Stimulated activated CD4-positive, alpha-beta T cell treated with anti-CD3 and anti-CD28 coated beads, TNF-alpha, amount 100 ng/mL, for 24 hours (primary cell): ENCODE measurements around the gene NCK1.

ENCODE experiments used
- DNase-seq, 3 experiments: peaks; one replicate each; pipeline ENCODE4 v3.0.0-alpha.2; 2020; ENCODE audit warnings: low read depth in 3 of 3

The NCK1 gene

DNA sequence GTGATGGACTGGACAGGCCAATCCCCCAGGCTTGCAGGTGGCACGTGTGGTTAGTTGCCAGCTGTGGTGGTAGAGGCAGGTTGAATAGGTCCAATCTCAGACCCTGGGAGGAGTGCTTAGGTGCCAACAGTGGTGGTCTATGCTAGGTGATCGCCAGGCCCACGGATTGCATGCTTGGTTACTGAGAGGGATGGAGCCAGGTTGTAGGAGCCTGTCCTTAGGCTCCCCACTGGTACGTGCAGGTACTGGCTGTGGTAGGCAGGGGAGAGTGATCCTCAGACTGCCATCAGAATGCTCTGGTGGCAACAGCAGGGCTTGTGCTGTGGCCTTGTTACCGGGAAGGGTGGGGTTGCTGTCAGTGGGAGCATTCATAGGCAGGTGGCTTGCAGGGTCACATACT, 44.7 kb downstream of the NCK1 start:
- DNase-seq = no peak

DNA sequence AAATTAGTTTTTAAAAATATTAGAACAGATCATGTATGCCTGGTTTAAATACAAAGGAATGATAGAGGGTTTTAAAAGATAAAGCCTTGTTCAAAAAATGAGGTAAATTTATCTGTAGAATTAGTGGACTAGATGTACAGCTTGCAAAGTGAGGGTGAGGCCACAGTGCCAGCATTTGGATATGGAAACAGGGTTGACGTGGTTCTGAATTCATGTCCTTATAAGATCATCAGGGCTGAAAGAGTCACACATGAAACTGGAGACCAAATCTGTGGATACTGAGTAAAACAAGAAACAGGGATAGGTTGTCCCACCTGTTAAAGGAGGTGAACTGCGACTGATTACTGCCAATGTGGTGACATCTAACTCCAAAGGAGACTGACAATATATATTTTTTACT, 46.3 kb downstream of the NCK1 start:
- no peak for DNase-seq

DNA sequence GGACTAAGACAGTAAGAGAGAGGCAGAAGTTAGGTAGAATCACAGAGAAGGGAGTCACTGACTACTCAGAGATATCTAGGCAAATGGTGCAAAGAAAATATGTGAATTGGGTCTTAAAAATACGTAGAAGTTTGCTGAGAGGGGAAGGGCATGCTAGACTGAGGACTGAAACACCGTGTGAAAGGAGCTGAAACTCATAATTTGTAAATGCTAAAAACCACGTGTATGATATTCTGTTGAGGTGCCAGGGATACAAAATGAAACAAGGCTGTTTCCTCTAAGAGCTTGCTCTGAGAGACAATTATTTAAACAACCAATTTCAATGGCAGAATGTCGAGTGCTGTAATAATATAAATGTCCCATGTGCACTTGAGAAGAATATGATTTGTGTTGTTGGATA, 47.2 kb downstream of the NCK1 start:
- no peak for DNase-seq

DNA sequence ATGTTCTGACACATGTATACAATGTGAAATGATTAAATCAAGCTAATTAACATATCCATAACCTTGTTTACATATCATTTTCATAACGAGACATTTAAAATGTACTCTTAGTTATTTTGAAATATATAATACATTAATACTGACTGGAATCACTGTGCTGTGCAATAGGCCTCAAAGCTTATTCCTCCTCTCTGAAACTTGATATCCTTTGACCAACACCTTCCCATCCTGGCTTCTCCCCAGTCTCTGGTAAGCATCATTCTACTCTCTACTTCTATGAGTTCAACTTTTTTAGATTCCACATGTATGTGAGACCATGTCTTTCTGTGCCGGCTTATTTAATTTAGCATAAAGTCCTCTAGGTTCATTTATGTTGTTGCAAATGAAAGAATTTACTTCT, 48.7 kb downstream of the NCK1 start:
- no peak for DNase-seq

DNA sequence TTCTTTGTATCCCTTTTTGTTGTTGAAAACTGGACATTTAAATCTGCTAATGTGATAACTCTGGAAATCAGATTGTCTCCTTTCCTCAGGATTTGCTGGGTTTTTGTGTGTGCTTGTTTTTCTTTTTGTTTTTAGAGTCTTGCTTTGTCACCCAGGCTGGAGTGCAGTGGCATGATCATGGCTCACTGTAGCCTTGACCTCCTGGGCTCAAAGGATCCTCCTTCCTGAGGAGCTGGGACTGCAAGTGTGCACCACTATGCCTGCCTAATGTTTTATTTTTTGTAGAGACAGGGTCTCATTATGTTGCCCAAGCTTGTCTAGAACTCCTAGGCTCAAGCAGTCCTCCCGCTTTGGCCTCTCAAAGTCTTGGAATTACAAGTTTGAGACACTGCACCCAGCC, 51.2 kb downstream of the NCK1 start:
- no peak for DNase-seq

DNA sequence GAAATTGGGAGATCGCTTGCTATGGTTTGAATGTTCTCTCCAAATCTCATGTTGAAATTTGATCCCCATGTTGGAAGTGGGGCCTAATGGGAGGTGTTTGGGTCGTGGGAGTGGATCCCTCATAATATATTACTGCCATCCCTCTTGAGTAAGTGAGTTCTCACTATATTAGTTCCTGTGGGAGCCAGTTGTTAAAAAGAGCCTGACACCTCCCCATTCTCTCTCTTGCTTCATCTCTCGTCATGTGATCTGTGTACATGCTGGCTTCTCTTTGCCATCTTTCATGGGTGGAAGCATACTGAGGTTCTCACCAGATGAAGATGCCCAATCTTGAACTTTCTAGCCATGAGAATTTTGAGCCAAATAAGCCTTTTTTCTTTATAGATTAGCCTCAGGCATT, 52.7 kb downstream of the NCK1 start:
- no peak for DNase-seq

DNA sequence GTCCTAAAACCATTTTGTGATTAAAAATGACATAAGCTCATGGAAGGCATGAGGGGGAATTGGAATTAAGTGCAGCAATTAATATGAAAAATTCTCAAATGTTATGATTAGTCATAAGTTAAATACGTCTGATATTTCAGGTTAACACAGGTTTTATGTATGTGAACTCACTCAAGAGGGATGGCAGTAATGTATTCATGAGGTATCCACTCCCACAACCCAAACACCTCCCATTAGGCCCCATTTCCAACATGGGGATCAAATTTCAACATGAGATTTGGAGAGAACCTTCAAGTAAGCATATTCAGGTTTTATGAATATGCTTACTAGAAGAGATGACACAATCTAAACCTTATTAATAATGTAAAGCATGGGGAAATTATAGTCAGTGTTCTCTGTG, 54.2 kb downstream of the NCK1 start:
- DNase-seq = no peak

DNA sequence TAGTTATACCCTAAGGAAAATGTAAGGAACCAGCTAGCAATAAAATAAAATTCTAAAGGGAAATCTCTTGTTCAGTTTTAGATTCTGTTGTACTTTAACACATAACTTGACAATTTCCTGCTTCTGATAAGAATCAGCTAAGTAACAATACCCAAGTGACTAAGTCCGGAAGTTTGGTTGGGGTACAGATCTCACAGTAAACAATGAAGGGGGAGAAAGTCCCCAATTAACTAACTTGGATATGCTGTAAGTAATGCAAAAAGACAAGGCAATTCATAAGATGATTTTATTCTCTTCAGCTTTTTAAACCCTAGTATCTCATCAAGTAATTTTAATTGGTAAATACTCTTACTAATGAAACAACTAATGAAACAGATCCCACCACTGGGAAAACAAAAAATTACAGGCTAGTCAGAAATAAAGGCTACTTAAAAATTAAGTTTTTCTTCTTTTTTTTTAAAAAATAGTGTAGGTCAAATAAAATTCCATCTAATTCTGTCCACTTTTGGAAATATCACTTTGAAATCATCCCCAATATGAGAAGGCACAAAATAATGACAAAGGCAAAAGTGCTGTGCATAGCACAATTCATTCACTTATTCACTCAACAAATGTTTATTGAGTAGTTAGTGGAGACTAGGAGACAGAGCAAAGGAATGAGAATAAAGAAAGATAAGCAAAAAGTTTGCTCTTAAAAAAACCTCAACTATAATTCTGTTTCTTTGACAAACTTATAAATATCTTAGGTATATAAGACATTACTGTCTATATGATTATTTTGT, 58.0 kb downstream of the NCK1 start:
- DNase-seq = no peak

DNA sequence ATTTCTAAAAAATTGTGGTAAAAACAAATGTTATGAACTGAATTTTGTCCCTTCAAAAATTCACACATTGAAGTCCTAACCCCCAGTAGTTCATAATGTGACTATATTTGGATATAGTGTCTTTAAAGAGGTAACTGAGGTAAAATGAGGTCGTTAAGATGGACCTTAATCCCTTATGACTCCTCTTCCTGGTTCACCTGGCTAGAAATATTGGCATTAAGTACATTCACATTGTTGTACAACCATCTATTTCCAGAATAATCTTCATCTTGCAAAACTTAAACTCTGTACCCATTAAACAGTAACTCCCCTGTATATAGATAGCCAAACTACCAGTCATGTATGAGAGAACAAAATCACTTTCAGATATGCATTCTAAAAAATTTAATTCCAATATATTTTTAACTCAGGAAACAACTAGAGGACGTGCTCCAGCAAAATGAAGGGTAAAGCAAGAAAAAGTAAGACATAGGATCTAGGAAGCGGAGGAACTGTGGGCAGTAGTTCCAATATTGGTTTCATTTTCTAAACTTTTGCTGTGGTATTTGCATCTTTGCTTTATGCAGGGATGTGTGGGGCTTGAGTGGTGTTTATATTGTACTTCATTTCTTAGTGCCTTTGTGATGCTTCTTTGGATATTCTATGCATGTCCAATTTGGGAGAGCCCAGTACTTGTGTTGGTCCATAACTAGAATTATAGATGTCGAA, 59.0 kb downstream of the NCK1 start:
- DNase-seq = no peak

DNA sequence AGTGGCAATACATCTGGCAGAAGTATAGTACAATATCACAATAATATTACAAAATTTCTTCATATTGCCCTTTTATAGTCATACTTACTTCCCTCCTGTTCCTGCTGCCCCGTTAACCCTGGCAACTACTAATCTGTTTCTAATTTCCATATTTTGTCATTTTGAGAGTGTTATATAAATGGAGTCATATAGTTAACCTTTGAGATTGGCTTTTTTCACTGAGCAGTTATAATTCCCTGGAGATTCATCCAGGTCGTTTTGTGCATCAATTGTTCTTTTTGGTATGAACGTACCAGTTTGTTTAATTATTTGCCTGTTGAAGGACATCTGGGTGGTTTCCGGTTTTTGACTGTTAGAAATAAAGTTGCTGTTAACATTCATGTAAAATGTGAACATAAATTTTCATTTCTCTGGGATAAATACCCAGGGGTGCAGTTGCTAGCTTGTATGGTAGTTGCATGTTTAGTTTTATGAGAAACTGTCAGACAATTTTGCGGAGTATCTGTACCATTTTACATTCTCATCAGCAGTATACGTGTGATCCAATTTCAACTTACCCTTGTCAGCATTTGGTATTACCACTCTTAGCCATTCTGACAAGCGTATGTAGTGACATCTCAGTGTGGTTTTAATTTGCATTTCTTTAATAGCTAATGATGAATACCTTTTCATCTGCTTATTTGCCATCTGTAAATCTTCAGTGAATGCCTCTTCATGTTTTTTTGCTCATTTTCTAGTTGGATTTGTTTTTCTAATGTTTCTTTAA, 63.6 kb downstream of the NCK1 start:
- DNase-seq = no peak

DNA sequence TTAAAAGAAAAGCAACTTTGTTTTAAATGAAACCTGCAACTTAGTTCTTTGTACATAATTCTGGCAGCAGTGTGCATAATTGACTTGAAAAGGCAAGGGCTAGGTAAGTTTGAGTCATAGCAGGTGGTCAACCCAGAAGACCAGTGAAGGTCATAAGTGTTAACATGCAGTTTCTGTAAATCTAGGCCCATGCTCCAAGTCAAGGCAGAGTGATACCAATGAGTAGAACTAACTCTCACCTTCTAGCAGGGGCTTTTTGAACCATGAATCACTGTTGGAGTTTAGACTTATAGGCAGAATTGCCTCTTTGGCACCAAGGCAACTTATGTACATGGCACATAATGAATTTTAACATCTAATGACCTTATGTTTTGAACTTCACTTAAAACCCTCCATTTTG, 66.2 kb downstream of the NCK1 start:
- DNase-seq = no peak

DNA sequence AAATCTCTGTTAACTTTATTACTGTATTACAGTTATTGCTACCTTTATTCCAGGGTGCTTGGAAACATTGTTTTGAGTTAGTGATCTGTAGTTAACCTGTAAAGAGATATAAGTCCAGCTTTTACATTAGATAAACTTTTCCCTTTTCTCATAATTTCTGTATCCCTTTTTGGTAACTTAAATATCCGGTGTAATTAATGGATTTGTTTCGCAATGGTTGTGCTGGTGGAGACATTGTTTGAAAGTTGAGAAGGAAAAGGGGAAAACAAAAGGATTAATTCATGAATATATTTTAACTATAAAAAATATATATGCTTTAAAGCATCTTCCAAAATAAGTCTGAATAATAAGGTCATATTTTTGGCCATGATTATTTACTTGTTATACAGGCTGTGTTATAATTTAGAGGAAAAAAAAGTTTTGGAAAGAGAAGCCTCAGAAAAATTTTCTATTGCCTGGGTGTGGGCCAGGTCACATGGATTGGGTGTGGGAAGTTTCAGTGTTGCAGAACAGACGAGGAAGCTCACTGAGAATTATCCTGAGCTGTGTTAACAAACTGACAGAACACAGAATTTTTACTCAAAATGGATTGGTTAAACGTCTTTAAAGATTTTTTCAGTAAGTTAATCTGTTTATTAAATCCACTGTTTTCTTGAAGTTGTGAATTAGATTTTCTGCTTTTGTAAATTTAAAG, 68.1 kb downstream of the NCK1 start:
- DNase-seq = no peak

DNA sequence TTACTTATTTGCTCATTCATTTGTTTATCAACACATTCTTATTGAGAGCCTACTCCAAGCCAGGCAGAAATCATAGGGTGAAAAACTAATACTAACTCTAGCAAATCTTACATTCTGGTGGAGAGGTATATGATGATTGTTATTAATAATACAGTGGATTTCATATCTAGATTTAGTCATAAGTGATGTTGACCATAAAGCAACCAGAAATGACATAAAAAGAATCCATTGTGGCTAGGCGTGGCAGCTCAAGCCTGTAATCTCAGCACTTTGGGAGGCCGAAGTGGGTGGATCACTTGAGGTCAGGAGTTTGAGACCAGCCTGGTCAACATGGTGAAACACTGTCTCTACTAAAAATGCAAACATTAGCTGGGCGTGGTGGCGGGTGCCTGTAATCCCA, 69.6 kb downstream of the NCK1 start:
- no peak for DNase-seq

DNA sequence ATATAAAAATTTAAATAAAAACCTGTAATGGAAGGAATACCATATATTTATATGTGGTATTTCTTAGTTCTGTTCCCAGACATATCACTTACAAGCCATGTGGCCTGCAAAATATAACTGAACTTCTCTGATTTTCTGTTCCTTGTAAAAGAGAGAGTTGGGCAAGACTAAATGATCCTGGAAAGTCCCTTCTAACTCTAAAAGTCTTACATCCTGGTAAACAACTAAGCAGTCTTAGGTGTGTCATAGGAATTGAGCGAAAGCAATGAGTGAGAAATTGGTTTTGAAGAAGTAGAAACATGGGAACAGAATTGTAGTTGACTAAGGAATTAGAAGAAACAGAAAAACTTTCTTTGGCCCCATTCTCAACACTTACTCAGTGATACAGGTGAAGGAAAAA, 70.5 kb downstream of the NCK1 start:
- DNase-seq = no peak

DNA sequence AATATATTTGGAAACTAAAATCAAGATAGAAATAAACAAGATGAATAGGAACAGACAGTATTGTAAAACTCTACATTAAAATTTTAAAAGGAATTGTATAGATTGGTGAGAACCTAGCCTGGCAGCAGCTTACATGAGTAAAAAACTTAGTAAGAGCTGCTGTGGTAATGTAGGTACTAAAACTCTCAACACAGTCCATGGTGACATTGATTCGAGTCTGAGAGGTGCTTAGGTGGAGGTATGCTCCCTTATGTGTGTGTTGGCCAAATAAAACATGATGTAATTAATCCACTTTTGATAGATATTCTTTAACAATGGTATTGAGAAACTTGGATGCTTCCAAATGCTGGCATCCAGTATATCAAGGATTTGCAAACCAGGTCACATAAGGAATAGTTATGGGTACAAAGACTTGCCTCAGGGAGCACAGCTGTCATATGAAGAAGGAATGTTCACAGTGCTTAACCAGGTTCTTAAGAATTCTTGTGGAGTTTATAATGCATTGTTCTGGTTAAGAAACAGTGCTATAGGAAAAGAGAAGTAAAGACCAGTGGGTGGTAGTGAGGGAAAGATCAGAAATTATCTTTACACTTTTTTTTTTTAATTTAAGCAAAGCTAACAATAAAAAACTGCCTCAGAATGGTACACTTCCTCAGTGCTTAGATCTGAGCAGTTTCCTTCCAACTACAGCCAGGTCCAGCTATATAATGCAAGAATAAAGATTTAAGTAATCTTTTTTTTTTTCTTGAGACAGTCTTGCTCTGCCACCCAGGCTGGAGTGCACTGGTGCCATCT, 71.2 kb downstream of the NCK1 start:
- DNase-seq = no peak

DNA sequence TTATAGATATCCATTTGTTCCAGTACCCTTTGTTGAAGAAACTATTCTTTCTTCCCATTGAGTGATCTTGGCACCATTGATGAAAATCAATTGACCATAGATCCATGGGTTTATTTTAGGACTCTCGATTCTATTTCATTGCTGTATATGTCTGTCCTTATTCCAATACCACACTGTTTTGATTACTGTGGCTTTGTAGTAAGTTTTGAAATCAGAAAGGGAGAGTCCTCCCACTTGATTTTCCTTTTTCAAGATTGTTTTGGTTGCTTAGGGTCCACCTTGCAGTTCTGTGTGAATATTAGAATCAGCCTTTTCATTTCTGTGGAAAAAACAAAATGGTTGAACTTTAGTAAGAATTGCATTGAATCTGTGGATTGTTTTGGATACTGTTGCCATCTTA, 75.2 kb downstream of the NCK1 start:
- DNase-seq = no peak

DNA sequence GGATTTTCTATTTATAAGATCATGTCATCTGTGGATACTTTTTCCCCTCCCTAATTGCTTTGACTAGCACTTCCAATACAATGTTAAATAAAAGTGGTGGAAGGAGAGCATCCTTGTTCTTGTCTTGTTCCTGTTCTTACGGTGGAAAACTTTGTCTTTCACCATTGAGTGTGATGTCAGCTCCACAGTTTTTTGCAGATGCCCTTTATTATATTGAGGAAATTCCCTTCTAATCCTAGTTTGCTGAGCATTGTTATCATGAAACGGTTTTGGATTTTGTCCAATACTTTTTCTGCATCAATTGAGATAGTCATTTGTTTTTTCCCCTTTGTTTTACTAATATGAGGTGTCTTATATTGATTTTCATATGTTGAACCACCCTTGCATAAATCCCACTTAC, 75.8 kb downstream of the NCK1 start:
- DNase-seq = no peak

DNA sequence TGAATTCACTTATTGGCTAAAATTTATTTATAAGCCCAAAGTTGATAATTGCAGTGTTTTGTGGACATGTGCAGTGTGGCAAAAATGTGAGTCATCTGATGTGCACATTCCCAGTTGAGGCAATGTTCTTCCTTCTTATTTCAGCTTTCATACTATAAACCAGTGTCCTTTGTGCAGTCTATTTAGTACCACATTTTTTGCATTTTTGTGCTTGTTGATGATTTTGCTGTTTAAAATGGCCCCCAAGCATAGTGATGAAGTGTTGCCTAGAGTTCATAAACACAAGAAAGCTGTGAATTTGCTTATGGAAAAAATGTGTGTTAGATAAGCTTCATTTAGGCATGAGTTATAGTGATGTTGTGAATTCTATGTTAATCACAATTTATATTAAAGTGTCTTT, 76.3 kb downstream of the NCK1 start:
- DNase-seq = no peak

DNA sequence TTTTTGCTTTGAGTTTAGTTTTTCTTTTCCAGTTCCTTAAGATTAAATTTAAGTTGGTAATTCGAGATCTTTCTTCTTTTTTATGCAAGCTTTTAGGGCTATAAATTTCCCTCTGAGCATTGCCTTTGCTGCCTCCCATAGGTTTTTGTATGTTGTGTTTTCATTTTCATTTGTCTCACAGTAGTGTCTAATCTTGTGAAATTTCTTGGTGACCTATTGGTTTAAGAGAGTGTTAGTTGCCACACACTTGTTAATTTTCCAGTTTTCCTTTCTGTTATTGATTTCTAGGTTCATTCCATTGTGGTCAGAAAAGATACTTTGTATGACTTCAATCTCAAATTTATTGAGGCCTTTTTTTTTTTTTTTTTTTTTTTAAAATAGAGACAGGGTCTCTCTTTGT, 77.5 kb downstream of the NCK1 start:
- DNase-seq = no peak

DNA sequence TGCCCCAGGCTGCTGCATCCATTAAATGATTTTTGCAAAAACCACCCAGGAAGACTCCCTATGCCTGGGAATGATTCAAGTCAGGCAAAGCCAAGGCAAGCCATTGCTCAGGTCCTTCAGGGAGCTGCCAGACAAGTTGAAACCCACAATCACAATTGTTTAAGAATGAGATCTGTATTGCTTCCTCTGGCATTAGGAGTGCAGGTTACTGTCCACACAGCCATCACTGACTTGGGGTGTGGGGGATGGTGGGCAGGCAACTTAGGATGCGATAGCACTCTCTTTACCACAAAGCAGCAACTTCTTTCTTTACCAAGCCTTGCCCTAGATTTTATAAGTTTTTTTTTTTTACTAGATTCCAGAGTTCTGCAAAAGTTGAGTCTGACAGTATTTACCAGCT, 80.8 kb downstream of the NCK1 start:
- no peak for DNase-seq

DNA sequence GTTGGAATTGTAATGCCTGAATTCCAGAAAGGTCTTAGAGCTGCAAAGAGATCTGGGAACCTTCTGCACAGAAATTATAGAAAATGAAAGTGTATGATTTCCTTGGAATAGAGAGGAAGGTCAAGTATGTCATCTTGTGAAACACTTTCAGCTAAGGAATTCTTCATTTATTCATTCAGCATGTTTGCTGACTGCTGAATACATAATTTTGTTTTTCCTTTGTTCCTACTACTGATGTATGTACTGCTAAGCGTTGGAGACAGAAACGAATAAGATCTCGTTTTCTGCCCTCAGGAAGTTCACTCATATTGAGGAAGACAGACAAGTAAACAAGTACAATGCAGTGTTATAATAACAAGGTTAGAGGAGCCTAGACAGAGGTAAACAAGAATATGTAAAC, 81.4 kb downstream of the NCK1 start:
- DNase-seq = no peak

DNA sequence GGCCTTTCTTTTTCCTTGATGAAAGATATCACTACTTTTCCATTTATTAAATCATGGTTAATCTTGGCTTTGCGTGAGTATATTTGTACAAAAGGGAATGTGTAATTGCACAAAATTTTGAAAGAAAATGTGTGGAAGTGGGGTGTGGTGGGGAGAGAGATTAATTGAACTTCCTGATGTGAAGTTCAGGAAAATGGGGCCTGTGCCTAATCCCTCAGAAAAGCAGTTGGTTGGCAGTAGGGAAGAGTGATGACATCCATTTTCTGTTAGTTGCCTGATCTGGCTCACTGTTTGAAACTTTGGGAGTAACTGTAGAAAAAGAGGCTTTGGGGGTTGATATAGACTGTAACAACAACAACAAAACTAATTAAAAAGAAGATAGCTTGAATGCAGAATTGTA, 85.0 kb downstream of the NCK1 start:
- DNase-seq = no peak
